ENCODE data around the gene SH3PXD2A. TPM values are rescaled to one million over a fixed set of nuclear protein-coding genes. Genes with fewer than 3 reads are reported as not detected.

SH3PXD2A gene
- total RNA-seq, 1 experiment from 2014 or later: 9.7 TPM

GRCh38 chr10:103584216-103585010 is 271.0 kb downstream of the SH3PXD2A start:
- DNase-seq (ENCODE audit: low read depth): no peak

- no peak for DNase-seq (ENCODE audit: low read depth)
Measured at GRCh38 chr10:103583871-103584215, 271.5 kb downstream of the SH3PXD2A start.

GRCh38 chr10:103582331-103583123 is 272.8 kb downstream of the SH3PXD2A start:
- DNase-seq (ENCODE audit: low read depth): no peak

GRCh38 chr10:103581499-103581898 is 273.9 kb downstream of the SH3PXD2A start:
- no peak for DNase-seq (ENCODE audit: low read depth)

- no peak for DNase-seq (ENCODE audit: low read depth)
Measured at GRCh38 chr10:103580430-103580829, 274.9 kb downstream of the SH3PXD2A start.

GRCh38 chr10:103580011-103580410 is 275.4 kb downstream of the SH3PXD2A start:
- DNase-seq (ENCODE audit: low read depth): no peak

- no peak for DNase-seq (ENCODE audit: low read depth)
Measured at GRCh38 chr10:103578782-103579382, 276.5 kb downstream of the SH3PXD2A start.

- no peak for DNase-seq (ENCODE audit: low read depth)
Measured at GRCh38 chr10:103576862-103577261, 278.5 kb downstream of the SH3PXD2A start.

GRCh38 chr10:103576076-103576471 is 279.3 kb downstream of the SH3PXD2A start:
- DNase-seq (ENCODE audit: low read depth): no peak

- no peak for DNase-seq (ENCODE audit: low read depth)
Measured at GRCh38 chr10:103575416-103576075, 279.8 kb downstream of the SH3PXD2A start.

- DNase-seq (ENCODE audit: low read depth): no peak
Measured at GRCh38 chr10:103574097-103575061, 281.0 kb downstream of the SH3PXD2A start.

- no peak for DNase-seq (ENCODE audit: low read depth)
Measured at GRCh38 chr10:103573205-103573487, 282.2 kb downstream of the SH3PXD2A start.

GRCh38 chr10:103572347-103573204 is 282.8 kb downstream of the SH3PXD2A start:
- no peak for DNase-seq (ENCODE audit: low read depth)

- no peak for DNase-seq (ENCODE audit: low read depth)
Measured at GRCh38 chr10:103571656-103571975, 283.8 kb downstream of the SH3PXD2A start.

- DNase-seq (ENCODE audit: low read depth): no peak
Measured at GRCh38 chr10:103570844-103571655, 284.3 kb downstream of the SH3PXD2A start.

- no peak for DNase-seq (ENCODE audit: low read depth)
Measured at GRCh38 chr10:103569896-103570295, 285.5 kb downstream of the SH3PXD2A start.

- DNase-seq (ENCODE audit: low read depth): no peak
Measured at GRCh38 chr10:103568505-103568904, 286.9 kb downstream of the SH3PXD2A start.

- DNase-seq (ENCODE audit: low read depth): no peak
Measured at GRCh38 chr10:103566536-103566935, 288.8 kb downstream of the SH3PXD2A start.

- no peak for DNase-seq (ENCODE audit: low read depth)
Measured at GRCh38 chr10:103564776-103565520, 290.4 kb downstream of the SH3PXD2A start.
